Stomach (tissue), 4 donors: ENCODE measurements around the gene OR5AP2.

ENCODE experiments used
- CTCF ChIP-seq, 7 experiments: fragments of 450-650 bp in 4 of 7; fragments of 200-600 bp in 3 of 7; sonication (generic) in 3 of 7; IDR thresholded peaks; one replicate each; pipeline ENCODE4 v1.5.1; 2016 to 2019; ENCODE audit warnings: antibody characterized with exemption in 7 of 7, control low read depth in 2 of 7, mild to moderate bottlenecking in 1 of 7
- POLR2AphosphoS5 ChIP-seq, 3 donors: sonication (generic); formaldehyde crosslinking; IDR thresholded peaks; one replicate each; pipeline ENCODE4 v1.6.1; 2016; ENCODE audit warnings: antibody characterized with exemption in 3 of 3

- TF ChIP-seq CTCF (IDR thresholded peaks at IDR 0.05) (no peak), POLR2AphosphoS5 (IDR thresholded peaks at IDR 0.05) (no peak)
Observed at GRCh38 chr11:56625946-56626345, 16.3 kb downstream of the OR5AP2 start.
